Measurements from ENCODE around the gene B4GALNT3.

Gene B4GALNT3

DNA sequence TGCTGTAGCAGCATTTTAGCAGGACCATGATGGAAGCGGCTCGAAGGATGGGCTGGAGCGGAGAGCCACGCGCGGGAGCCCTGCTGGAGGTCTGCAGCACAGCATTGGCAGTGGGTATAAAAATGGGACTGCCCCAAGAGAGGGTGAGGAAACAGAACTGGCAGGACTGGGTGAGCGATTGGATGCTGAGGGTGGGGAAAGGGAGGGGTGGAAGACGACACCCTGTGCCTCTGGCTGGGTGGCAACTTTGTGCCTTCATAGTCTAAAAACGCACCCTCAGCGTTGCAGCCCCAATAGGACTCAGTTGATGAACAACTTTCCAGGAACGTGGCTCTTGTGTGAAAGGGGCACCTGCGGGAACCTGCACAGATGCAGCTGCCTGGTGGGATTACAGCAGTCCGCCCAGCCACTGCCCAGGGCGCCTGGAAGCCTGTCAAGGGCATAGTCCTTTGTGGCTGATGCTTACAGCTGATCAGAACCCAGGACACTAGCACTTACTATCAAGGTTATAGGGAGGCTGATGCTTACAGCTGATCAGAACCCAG lies 130.5 kb downstream of the B4GALNT3 start:
- Histone ChIP-seq H3K27me3 (ENCODE audit: low read depth, low read length) (no peaks in the 10 kb centered on the region), H3K4me1 (ENCODE audit: control insufficient read depth in 1 of 2, insufficient read depth in 2 of 2, low read length in 2 of 2) (no peaks in the 10 kb centered on the region), H3K4me3 (ENCODE audit: low read depth in 1 of 2, low read length in 2 of 2) (no peak overlapping the region), H3K9me3 (ENCODE audit: control insufficient read depth in 1 of 2, low read length in 2 of 2) (no peaks in the 10 kb centered on the region), H3K27ac (ENCODE audit: low read length) (no peak overlapping the region), H3K36me3 (ENCODE audit: control insufficient read depth in 1 of 2, insufficient read depth in 2 of 2, low read length in 2 of 2) (no peaks in the 10 kb centered on the region)

DNA sequence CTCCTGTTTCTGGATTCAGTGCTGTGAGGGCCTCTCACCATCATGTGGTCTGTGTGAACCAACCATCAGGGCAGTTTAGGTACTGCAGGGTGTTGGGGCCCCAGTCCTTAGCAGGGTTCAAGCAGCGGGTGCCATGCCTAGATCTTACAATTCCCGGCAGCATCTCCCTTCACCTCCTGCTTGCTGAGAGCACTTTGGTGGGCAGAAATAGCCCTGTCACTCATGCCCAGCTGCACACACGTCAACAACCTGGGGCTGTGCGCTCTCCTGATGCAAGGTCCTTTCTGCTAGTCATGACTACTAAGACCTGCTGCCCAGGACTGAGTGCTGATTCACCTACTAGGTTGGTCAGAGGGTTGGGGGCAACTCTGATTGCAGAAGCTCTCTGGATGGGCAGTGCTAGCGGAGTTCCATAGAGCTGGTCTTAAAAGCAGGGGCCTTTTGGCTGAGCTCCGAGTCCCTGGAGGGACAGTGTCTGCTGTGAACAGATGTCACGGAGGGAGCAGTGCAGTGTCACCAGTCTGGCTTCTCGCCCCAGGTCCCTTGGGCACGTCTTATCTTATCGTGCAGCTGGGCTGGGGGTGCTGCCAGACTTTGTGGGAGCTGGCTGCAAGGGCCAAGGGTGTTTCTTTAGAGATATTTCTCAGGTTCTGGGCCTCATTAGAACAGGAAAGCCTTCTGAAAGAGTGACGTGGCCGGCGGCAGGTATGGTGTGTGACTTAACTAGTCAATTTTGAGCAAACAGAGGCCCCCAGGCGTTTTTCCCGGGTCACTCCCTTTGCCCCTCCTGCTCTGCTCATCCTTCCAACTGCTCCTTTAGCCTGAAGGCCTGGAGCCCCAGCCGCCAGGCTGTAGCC lies 131.7 kb downstream of the B4GALNT3 start:
- Histone ChIP-seq H3K4me3 (ENCODE audit: low read depth in 1 of 2, low read length in 2 of 2) (no peak overlapping the region), H3K27ac (ENCODE audit: low read length) (no peak overlapping the region), H3K4me1 (ENCODE audit: control insufficient read depth in 1 of 2, insufficient read depth in 2 of 2, low read length in 2 of 2) (no peaks in the 10 kb centered on the region), H3K27me3 (ENCODE audit: low read depth, low read length) (no peaks in the 10 kb centered on the region), H3K36me3 (ENCODE audit: control insufficient read depth in 1 of 2, insufficient read depth in 2 of 2, low read length in 2 of 2) (no peaks in the 10 kb centered on the region), H3K9me3 (ENCODE audit: control insufficient read depth in 1 of 2, low read length in 2 of 2) (no peaks in the 10 kb centered on the region)

DNA sequence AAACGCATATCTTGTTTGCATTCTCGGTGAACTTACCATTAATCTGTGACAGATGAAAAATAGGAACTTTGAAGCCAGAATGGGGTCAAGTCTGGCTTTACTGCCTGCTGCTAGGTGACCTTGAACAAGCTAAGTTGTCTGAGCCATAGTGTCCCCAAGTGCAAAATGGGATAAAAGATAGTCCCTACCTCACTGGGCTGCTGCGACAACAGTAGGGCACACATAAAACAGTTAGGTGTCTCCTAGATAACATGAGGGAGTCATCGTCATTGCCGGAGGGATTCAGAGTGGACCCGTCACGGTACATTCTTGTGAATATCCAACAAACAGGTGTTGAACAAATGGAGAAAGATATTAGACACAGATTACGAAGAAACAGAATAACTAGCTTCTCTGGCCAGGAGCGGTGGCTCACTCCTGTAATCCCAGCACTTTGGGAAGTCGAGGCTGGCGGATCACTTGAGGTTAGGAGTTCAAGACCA lies 132.3 kb downstream of the B4GALNT3 start:
- H3K4me1 ChIP-seq (ENCODE audit: control insufficient read depth in 1 of 2, insufficient read depth in 2 of 2, low read length in 2 of 2) = no peaks in the 10 kb centered on the region
- no peak overlapping the region for H3K4me3 ChIP-seq (ENCODE audit: low read depth in 1 of 2, low read length in 2 of 2)
- no peak overlapping the region for H3K27ac ChIP-seq (ENCODE audit: low read length)
- no peaks in the 10 kb centered on the region for H3K36me3 ChIP-seq (ENCODE audit: control insufficient read depth in 1 of 2, insufficient read depth in 2 of 2, low read length in 2 of 2)
- H3K27me3 ChIP-seq (ENCODE audit: low read depth, low read length) = no peaks in the 10 kb centered on the region
- H3K9me3 ChIP-seq (ENCODE audit: control insufficient read depth in 1 of 2, low read length in 2 of 2) = no peaks in the 10 kb centered on the region

DNA sequence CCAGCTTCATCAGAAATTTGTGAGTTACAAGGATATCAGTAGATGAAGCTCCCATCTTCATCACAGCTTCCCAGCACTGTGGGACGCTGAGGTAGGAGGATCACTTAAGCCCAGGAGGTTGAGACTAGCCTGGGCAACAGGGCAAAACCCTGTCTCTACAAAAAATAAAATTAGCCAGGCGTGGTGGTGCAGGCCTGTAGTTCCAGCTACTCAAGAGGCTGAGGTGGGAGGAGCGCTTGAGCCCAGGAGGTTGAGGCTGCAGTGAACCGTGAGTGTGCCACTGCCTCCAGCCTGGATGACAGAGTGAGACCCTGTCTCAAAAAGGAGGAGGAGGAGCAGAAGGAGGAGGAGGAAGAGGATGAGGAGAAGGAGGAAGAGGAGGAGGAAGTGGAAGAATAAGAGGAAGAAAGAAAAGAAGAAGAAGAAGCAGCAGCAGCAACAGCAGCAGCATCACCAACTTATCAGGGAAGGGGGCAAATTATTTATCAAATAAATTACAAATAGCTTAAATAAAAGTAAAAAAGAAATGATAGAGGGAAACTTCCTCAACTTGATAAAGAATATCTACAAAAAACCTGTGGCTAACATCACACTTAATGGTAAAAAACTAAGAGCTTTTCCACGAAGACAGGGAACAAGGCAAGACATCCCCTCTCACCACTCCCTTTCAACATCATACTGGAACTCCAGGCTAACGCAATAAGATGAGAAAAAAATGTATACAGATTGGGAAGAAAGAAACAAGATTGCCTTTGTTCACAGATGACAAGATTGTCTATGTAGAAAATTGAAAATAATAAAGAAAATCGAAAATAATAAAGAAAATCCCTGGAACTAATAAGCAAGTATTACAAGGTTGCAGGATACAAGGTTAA lies 133.9 kb downstream of the B4GALNT3 start:
- Histone ChIP-seq H3K4me3 (ENCODE audit: low read depth in 1 of 2, low read length in 2 of 2) (no peak overlapping the region), H3K27me3 (ENCODE audit: low read depth, low read length) (no peaks in the 10 kb centered on the region), H3K27ac (ENCODE audit: low read length) (no peak overlapping the region), H3K9me3 (ENCODE audit: control insufficient read depth in 1 of 2, low read length in 2 of 2) (no peaks in the 10 kb centered on the region), H3K36me3 (ENCODE audit: control insufficient read depth in 1 of 2, insufficient read depth in 2 of 2, low read length in 2 of 2) (no peaks in the 10 kb centered on the region), H3K4me1 (ENCODE audit: control insufficient read depth in 1 of 2, insufficient read depth in 2 of 2, low read length in 2 of 2) (no peaks in the 10 kb centered on the region)

DNA sequence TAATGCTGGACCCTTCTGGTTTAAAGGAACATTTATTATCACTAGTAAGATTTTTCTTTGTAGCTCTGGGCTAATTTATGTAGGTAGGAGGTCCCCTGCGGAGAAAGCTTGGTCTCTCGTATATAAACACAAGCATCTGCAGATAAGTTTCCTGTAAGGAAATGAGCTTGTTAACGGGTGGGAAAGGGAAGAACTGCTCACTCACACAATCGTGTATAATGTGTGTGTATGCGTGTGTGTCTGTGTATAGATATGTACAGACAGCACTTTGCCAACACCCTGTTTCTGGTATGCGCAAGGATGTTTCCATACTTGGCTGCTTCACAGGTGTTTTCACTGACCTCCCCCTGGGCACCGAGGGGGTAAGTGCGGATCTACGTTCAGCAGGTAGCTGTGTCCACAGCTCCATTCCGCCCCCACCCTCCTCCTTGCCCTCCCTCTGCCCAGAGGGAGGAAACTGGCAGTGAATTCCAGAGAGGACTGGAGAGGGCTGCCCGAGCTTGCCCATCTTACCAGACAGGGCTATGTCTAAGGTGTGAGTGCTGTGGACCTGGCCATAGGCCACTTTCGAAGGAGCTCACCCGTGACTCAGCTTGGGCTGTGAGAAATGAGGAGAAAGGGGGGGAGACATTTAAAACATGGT lies 138.3 kb downstream of the B4GALNT3 start:
- Histone ChIP-seq H3K27ac (ENCODE audit: low read length) (no peak overlapping the region), H3K27me3 (ENCODE audit: low read depth, low read length) (no peaks in the 10 kb centered on the region), H3K4me1 (ENCODE audit: control insufficient read depth in 1 of 2, insufficient read depth in 2 of 2, low read length in 2 of 2) (no peaks in the 10 kb centered on the region), H3K9me3 (ENCODE audit: control insufficient read depth in 1 of 2, low read length in 2 of 2) (no peaks in the 10 kb centered on the region), H3K36me3 (ENCODE audit: control insufficient read depth in 1 of 2, insufficient read depth in 2 of 2, low read length in 2 of 2) (no peaks in the 10 kb centered on the region), H3K4me3 (ENCODE audit: low read depth in 1 of 2, low read length in 2 of 2) (no peak overlapping the region)

DNA sequence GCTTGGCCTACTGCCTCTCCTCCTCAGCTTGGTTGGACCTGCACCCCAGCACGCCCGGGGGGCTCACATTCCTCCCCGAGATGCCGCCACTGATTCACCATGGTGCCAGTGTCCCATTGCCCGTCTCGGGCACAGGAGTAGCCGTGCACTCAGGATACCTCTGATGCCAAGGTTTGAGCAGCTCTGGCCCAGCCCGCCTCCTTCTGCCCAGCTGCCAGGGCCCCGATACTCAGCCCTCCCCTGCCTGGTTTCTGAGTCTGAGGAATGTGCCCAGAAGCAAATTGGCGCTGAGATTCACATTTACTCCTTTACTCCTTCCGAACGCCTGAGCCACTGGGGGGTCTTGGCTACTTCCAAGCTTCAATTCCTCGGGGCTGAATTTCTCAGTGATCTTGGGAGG lies 140.0 kb downstream of the B4GALNT3 start:
- H3K4me1 ChIP-seq (ENCODE audit: control insufficient read depth in 1 of 2, insufficient read depth in 2 of 2, low read length in 2 of 2) = no peaks in the 10 kb centered on the region
- no peaks in the 10 kb centered on the region for H3K36me3 ChIP-seq (ENCODE audit: control insufficient read depth in 1 of 2, insufficient read depth in 2 of 2, low read length in 2 of 2)
- no peak overlapping the region for H3K27ac ChIP-seq (ENCODE audit: low read length)
- H3K27me3 ChIP-seq (ENCODE audit: low read depth, low read length) = no peaks in the 10 kb centered on the region
- H3K9me3 ChIP-seq (ENCODE audit: control insufficient read depth in 1 of 2, low read length in 2 of 2) = no peaks in the 10 kb centered on the region
- H3K4me3 ChIP-seq (ENCODE audit: low read depth in 1 of 2, low read length in 2 of 2) = no peak overlapping the region

DNA sequence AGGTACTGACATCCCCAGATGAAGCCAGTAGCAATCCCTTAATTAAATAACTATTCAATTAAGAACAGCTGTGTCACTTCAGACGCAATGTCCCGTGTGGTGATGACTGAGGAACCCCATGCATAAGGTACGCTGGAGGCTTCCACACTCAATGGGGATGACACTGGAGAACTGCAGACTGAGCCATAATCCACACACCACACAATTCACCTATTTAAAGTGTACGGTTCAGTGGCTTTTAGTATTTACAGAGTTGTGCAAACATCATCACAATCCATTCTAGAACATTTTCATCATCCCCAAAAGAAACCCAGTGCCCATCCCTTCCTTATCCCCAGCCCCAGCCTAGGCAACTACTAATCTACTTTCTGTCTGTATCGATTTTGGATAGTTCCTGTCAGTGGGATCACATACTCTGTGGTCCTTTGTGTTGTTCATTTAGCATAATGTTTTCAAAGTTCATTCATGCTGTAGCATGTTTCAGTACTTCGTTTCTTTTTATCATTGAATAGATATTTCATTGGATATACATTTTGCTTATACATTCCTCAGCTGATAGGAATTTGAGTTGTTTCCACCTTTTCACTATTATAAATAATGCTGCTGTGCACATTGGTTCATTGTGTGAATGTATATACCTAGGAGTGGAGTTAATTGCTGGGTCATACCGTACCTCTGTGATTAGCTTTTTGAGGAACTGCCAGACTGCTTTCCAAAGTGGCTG lies 142.4 kb downstream of the B4GALNT3 start:
- no peak overlapping the region for H3K27ac ChIP-seq (ENCODE audit: low read length)
- no peaks in the 10 kb centered on the region for H3K4me1 ChIP-seq (ENCODE audit: control insufficient read depth in 1 of 2, insufficient read depth in 2 of 2, low read length in 2 of 2)
- H3K9me3 ChIP-seq (ENCODE audit: control insufficient read depth in 1 of 2, low read length in 2 of 2) = no peaks in the 10 kb centered on the region
- no peaks in the 10 kb centered on the region for H3K36me3 ChIP-seq (ENCODE audit: control insufficient read depth in 1 of 2, insufficient read depth in 2 of 2, low read length in 2 of 2)
- no peak overlapping the region for H3K4me3 ChIP-seq (ENCODE audit: low read depth in 1 of 2, low read length in 2 of 2)
- no peaks in the 10 kb centered on the region for H3K27me3 ChIP-seq (ENCODE audit: low read depth, low read length)

DNA sequence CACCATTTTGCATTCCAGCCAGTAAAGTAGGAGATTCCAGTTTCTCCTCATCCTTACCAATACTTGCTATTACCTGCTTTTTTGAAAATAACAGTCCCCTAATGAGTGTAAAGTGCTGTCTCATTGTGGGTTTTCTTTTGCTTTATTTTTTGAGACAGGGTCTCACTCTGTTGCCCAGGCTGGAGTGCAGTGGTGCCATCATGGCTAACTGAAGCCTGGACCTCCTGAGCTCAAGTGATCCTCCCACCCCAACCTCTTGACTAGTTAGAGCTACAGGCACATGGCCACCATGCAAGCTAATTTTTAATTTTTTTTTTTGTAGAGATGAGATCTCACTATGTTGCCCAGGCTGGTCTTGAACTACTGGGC lies 142.9 kb downstream of the B4GALNT3 start:
- Histone ChIP-seq H3K36me3 (ENCODE audit: control insufficient read depth in 1 of 2, insufficient read depth in 2 of 2, low read length in 2 of 2) (no peaks in the 10 kb centered on the region), H3K9me3 (ENCODE audit: control insufficient read depth in 1 of 2, low read length in 2 of 2) (no peaks in the 10 kb centered on the region), H3K27ac (ENCODE audit: low read length) (no peak overlapping the region), H3K27me3 (ENCODE audit: low read depth, low read length) (no peaks in the 10 kb centered on the region), H3K4me3 (ENCODE audit: low read depth in 1 of 2, low read length in 2 of 2) (no peak overlapping the region), H3K4me1 (ENCODE audit: control insufficient read depth in 1 of 2, insufficient read depth in 2 of 2, low read length in 2 of 2) (no peaks in the 10 kb centered on the region)

DNA sequence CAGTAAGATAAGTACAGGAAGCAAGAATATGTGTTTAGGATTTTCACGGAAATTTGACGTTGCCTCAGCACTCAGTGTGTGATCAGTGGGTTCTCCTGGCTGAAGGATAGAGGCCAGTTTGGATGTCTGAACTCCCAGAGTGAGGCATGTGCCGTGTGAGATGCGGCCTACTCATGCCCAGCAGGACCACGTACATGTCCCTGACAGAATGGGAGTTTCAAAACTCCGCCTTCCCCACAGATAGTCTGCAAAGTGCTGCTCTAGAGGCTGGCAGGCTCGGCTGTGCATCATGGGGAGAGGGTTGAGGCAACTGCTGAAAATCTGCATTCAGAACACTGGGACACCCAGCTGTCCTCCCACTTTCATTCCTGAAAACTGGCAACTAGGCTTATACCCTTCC lies 145.2 kb downstream of the B4GALNT3 start:
- no peaks in the 10 kb centered on the region for H3K36me3 ChIP-seq (ENCODE audit: control insufficient read depth in 1 of 2, insufficient read depth in 2 of 2, low read length in 2 of 2)
- H3K27me3 ChIP-seq (ENCODE audit: low read depth, low read length) = no peaks in the 10 kb centered on the region
- no peaks in the 10 kb centered on the region for H3K9me3 ChIP-seq (ENCODE audit: control insufficient read depth in 1 of 2, low read length in 2 of 2)
- H3K27ac ChIP-seq (ENCODE audit: low read length) = no peak overlapping the region
- H3K4me1 ChIP-seq (ENCODE audit: control insufficient read depth in 1 of 2, insufficient read depth in 2 of 2, low read length in 2 of 2) = no peaks in the 10 kb centered on the region
- H3K4me3 ChIP-seq (ENCODE audit: low read depth in 1 of 2, low read length in 2 of 2) = no peak overlapping the region

DNA sequence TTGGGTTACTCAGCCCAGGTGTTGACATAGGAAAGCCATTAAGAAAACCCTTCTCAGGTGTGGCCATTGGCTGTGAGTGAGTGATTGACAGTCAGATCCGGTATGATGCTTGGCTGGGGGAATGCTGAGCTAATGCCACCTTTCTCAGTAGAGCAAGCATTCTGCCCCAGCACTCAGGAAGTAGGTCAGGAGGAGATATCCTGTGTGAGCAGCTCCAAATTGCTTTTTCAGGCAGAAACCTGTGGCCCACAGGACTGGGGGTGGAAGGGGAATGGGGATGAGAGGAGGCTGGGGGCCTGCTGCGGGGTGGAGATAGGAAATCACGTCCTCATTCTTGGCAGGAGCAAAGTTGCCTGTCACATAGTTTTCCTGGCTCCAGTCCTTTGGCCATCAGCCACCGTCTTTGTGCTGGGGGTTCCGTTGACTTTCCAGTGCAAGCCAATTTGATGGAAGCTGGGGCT lies 147.8 kb downstream of the B4GALNT3 start:
- H3K4me1 ChIP-seq (ENCODE audit: control insufficient read depth in 1 of 2, insufficient read depth in 2 of 2, low read length in 2 of 2) = no peaks in the 10 kb centered on the region

More for the DNA sequence above, 147.8 kb downstream of the B4GALNT3 start:
- Histone ChIP-seq H3K4me3 (ENCODE audit: low read depth in 1 of 2, low read length in 2 of 2) (no peak overlapping the region), H3K27me3 (ENCODE audit: low read depth, low read length) (no peaks in the 10 kb centered on the region), H3K36me3 (ENCODE audit: control insufficient read depth in 1 of 2, insufficient read depth in 2 of 2, low read length in 2 of 2) (no peaks in the 10 kb centered on the region), H3K27ac (ENCODE audit: low read length) (no peak overlapping the region), H3K9me3 (ENCODE audit: control insufficient read depth in 1 of 2, low read length in 2 of 2) (no peaks in the 10 kb centered on the region)
